ENCODE data around the gene SH2B3. TPM values are rescaled to one million over a fixed set of nuclear protein-coding genes. Genes with fewer than 3 reads are reported as not detected.
"Not testable (repeated sequence)": the region's sequence is repeated elsewhere in the genome, so short reads cannot be mapped to it uniquely, and the experiment has no call there.

SH2B3 gene
- total RNA-seq, 1 donor from 2014 or later = 42.8 TPM

- DNase-seq (peak; percentile 60), ATAC-seq (ENCODE audit: poor library complexity) (peak; percentile 79)
These were observed 82.5 kb downstream of the SH2B3 start for GRCh38 chr12:111488271-111488670.

GRCh38 chr12:111488798-111489197 lies 83.1 kb downstream of the SH2B3 start:
- intact Hi-C loops (cut with DNase I) = no loop called here

More at GRCh38 chr12:111488271-111488670, 82.5 kb downstream of the SH2B3 start:
- intact Hi-C loops (cut with DNase I) = no loop called here

GRCh38 chr12:111492979-111493378 lies 87.3 kb downstream of the SH2B3 start:
- DNase-seq; ATAC-seq (ENCODE audit: poor library complexity); intact Hi-C loops (cut with DNase I): not testable (repeated sequence)

More at GRCh38 chr12:111488798-111489197, 83.1 kb downstream of the SH2B3 start:
- no peak for ATAC-seq (ENCODE audit: poor library complexity)
- DNase-seq = no peak

- DNase-seq (no peak), ATAC-seq (ENCODE audit: poor library complexity) (no peak)
- intact Hi-C loops (cut with DNase I) = no loop called here
These were observed 89.0 kb downstream of the SH2B3 start for GRCh38 chr12:111494676-111495075.

Other genes starting within 250 kb of the SH2B3 start
- gene PHETA1, start 36.8 kb upstream of the SH2B3 start, total RNA-seq = 35.1 TPM
- gene ATXN2, start 193.4 kb downstream of the SH2B3 start, total RNA-seq = 51.8 TPM